RWPE1 (cell line): ENCODE measurements around the gene TSPAN9.

Experiments
- CTCF ChIA-PET: fragments of 350-600 bp; sonication (Branson Sonifier 250); formaldehyde crosslinking; extraction: SDS; loops from one replicate; lab custom pipeline; 2021; lab: Yijun Ruan, JAX
- POLR2A ChIA-PET: fragments of 400-600 bp; formaldehyde crosslinking; extraction: SDS; loops from one replicate; lab custom pipeline; 2020; ENCODE audit warnings: antibody characterized with exemption; ENCODE audit not compliant: low non-redundant PET; lab: Yijun Ruan, JAX
- DNase-seq: peaks from one replicate; pipeline ENCODE4 v3.0.0; 2012; ENCODE audit warnings: low spot score
- H3K27ac ChIP-seq: fragments of 450-650 bp; 2 replicates; pipeline ENCODE4 v1.5.1; 2017
- TF ChIP-seq, protein P1 (sequence below): fragments of 450-650 bp; conservative IDR thresholded peaks from 2 replicates; pipeline ENCODE4 v1.5.1; 2017; ENCODE audit warnings: low read depth, mild to moderate bottlenecking

Gene TSPAN9

DNA sequence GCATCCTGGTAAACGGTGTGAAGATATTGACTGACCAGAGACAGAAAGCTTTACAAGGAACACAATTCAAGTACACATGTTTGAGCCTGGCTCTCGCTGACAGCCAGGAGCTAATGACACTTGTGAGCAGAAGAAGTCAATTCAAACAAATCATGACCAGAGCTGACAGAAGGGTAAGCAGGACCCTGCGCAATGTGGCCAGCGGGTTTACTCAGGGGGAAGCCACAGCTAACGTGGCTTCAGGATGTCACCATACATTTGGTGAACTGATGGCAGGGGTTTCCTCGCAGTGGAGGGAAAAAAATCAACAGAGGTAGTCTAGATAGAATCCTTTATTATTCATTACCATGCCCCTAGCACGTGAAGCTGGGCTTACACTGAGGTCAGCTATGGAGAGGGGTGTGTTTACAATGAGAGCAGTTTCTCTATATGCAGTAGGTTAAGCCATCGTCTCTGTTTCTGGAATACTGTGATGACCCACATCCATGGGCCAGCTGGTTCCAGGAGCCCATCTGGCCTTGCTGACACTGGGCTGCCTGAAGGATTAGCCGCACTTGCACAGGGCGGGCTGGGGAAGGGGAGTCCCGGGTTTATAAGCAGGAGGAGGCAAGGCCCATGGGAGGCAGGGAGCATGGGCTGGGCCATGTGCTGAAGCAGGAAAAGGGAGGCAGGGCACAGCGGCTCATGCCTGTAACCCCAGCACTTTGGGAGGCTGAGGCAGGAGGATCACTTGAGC lies 215.7 kb downstream of the TSPAN9 start:
- no peak for DNase-seq
- TF ChIP-seq, protein P1, sequence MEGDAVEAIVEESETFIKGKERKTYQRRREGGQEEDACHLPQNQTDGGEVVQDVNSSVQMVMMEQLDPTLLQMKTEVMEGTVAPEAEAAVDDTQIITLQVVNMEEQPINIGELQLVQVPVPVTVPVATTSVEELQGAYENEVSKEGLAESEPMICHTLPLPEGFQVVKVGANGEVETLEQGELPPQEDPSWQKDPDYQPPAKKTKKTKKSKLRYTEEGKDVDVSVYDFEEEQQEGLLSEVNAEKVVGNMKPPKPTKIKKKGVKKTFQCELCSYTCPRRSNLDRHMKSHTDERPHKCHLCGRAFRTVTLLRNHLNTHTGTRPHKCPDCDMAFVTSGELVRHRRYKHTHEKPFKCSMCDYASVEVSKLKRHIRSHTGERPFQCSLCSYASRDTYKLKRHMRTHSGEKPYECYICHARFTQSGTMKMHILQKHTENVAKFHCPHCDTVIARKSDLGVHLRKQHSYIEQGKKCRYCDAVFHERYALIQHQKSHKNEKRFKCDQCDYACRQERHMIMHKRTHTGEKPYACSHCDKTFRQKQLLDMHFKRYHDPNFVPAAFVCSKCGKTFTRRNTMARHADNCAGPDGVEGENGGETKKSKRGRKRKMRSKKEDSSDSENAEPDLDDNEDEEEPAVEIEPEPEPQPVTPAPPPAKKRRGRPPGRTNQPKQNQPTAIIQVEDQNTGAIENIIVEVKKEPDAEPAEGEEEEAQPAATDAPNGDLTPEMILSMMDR, result no peak
- CTCF ChIA-PET, result interaction anchor here (1.2 kb wide), 1 partner anchor 18 kb away, joined by 6 read pairs; no protein-coding TSS in a partner anchor
- H3K27ac ChIP-seq, result no peak overlapping the region
- POLR2A ChIA-PET, result no interaction called here

GRCh38 chr12:3293446-3294161 lies 216.4 kb downstream of the TSPAN9 start:
- ChIA-PET POLR2A (no interaction called here), CTCF (no interaction called here)
- no peak overlapping the region for H3K27ac ChIP-seq
- peak; percentile 49 for DNase-seq
- TF ChIP-seq, protein P1, result no peak

GRCh38 chr12:3294481-3294911 lies 217.3 kb downstream of the TSPAN9 start:
- TF ChIP-seq, protein P1, result no peak
- no peak for DNase-seq
- CTCF ChIA-PET, result interaction anchor here (0.5 to 1.8 kb wide), 3 partner anchors 19 to 509 kb away, joined by 3 to 5 read pairs (median 5); no protein-coding TSS in a partner anchor
- no peak overlapping the region for H3K27ac ChIP-seq
- POLR2A ChIA-PET, result no interaction called here

DNA sequence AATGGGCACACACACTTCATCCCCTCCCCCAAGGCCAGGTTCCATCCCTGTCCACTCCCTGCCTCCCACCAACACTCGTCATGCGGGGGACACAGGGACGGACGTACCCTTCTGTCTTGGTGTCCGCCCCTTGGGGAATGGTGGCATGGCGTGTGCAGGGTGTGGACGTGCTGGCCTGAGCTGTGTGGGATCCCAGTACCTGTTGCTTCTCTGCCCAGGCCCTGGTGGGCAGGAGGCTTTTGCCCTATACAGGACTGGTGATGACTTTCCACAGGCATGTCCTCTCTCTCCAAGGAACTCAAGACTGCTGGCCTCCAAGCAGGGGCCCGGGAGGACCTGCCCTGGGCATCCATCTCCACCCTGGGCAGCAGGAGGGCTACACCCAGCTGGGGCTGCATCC lies 218.0 kb downstream of the TSPAN9 start:
- no peak for DNase-seq
- POLR2A ChIA-PET, result no interaction called here
- TF ChIP-seq, protein P1, result no peak
- CTCF ChIA-PET, result interaction anchor here (0.5 to 1.8 kb wide), 3 partner anchors 20 to 509 kb away, joined by 3 to 5 read pairs (median 5); no protein-coding TSS in a partner anchor
- peak overlapping the region; percentile 40 for H3K27ac ChIP-seq

DNA sequence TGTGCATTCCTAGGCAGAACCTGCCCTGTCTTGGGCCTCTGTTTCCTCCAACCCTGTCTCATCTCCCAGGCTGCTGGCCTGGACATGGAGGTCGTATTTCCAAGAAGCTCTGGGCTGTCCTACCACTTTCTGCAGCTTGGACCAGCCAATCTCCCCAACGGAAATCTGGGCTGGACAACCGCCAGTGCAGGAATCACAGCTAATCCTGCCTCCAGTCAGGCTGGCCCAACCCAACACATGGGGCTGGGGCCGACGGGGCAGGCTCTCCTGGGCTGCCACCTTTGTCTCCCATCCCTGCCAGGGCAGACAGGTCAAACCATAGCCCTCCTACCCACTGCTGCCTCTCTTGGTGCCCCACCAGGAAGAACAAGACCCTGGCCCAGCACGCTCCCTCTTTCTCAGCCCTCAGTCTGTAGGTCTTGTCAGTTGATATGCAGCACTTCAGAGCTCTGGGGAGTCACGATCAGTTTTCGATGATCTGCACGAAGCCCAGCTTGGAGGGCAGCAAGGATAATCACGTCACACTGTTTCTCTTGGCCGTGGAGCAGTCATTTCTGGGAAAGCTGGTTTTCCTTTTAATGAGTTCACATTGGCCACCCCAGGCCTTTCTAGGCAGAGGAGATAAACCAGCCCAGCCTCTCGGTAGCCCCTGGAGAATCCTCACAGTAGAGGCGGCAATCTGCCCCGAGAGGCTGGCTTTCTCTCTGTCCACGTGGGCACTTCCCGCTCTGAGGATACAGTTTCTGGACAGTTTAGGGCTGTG lies 218.6 kb downstream of the TSPAN9 start:
- DNase-seq, result no peak
- peak overlapping the region; percentile 40 for H3K27ac ChIP-seq
- POLR2A ChIA-PET, result no interaction called here
- TF ChIP-seq, protein P1, result no peak
- CTCF ChIA-PET, result interaction anchor here (1.0 to 1.8 kb wide), 2 partner anchors 20 to 508 kb away, joined by 3 to 5 read pairs; no protein-coding TSS in a partner anchor

GRCh38 chr12:3296409-3296701 lies 219.2 kb downstream of the TSPAN9 start:
- DNase-seq, result no peak
- no peak overlapping the region for H3K27ac ChIP-seq
- TF ChIP-seq, protein P1, result no peak
- ChIA-PET CTCF (interaction anchor here (1.8 kb wide), 1 partner anchor 508 kb away, joined by 5 read pairs; no protein-coding TSS in a partner anchor), POLR2A (no interaction called here)
